Measurements from ENCODE around the gene ROBO1. TPM values are rescaled to one million over a fixed set of nuclear protein-coding genes. Genes with fewer than 3 reads are reported as not detected.

Gene ROBO1
- total RNA-seq, 2 experiments from 2014 or later = 3.0 to 3.1 TPM

DNA sequence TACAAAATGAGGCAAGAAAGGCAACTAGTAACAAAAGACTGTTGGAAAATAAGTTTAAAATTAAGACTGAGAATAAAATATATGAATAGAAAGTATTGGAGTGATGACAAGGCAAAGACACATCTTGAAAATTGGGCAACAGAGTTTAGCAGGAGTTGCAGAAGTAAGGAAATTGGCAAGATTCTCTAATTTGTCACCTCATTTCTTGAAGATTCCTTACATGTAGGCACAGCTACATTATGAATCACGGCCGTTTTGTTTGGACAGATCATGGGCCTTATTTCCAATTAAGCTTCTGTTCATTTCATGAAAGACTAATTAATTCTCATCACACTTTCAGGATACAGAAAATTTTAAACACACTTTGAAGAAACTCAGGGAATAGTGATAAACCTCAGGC lies 170.1 kb downstream of the ROBO1 start:
- H3K27ac Mint-ChIP-seq = no peak overlapping the region
- H3K4me3 Mint-ChIP-seq = no peak overlapping the region
- POLR2A ChIA-PET = no interaction called here
- CTCF ChIA-PET = no interaction called here
- no peaks in the 10 kb centered on the region for H3K36me3 Mint-ChIP-seq (ENCODE audit: low read depth)
- H3K4me1 Mint-ChIP-seq (ENCODE audit: low read depth) = no peaks in the 10 kb centered on the region
- no peaks in the 10 kb centered on the region for H3K27me3 Mint-ChIP-seq (ENCODE audit: low read depth)
- H3K9me3 Mint-ChIP-seq (ENCODE audit: insufficient read depth) = peaks cover 9% of the 10 kb centered on the region
- ATAC-seq (no peak), DNase-seq (no peak)

DNA sequence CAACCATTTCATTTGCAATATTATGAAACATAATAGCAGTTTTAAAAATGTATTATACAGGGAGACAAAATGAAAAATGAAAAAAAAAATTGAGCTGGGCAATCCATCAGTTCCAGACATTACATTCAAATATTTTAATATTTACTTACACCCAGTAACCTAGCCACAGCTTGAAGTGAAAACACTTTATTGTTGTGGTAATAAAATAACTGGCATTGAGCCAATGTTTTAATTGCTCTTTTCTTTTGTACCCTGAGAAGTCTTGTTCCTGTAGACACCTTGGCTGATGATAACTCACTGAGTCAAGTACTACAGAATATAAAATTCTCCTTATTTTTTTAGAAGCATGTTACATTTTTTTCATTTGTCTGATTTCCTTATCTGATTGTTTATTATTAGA lies 180.6 kb downstream of the ROBO1 start:
- H3K4me3 Mint-ChIP-seq = no peak overlapping the region
- ATAC-seq = no peak
- no peak for DNase-seq
- H3K27ac Mint-ChIP-seq = no peak overlapping the region
- no peaks in the 10 kb centered on the region for H3K27me3 Mint-ChIP-seq (ENCODE audit: low read depth)
- ChIA-PET POLR2A (no interaction called here), CTCF (no interaction called here)
- no peaks in the 10 kb centered on the region for H3K36me3 Mint-ChIP-seq (ENCODE audit: low read depth)
- no peaks in the 10 kb centered on the region for H3K4me1 Mint-ChIP-seq (ENCODE audit: low read depth)
- H3K9me3 Mint-ChIP-seq (ENCODE audit: insufficient read depth) = peaks cover 3% of the 10 kb centered on the region

DNA sequence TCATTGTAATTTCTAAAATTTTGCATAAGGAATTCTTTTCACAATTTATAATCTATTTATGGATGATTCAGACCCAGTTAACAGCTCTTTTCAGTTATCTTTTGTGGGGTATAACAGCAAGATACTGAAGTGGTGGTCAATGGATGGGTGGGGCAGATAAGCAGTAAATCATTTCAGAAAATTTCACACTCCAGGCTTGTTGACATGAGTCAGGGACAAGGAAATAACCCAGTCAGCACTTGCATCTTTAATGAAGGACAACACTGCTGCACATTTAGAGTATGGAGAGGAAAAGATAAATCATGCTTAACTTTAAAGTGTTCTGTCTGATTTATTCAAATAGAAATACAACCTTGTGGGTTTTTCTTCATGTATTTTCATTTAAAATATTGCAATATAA lies 181.6 kb downstream of the ROBO1 start:
- ChIA-PET CTCF (no interaction called here), POLR2A (no interaction called here)
- Mint-ChIP-seq H3K4me1 (ENCODE audit: low read depth) (no peaks in the 10 kb centered on the region), H3K27me3 (ENCODE audit: low read depth) (no peaks in the 10 kb centered on the region), H3K27ac (no peak overlapping the region), H3K4me3 (no peak overlapping the region), H3K36me3 (ENCODE audit: low read depth) (no peaks in the 10 kb centered on the region), H3K9me3 (ENCODE audit: insufficient read depth) (peaks cover 3% of the 10 kb centered on the region)
- ATAC-seq = no peak
- DNase-seq = no peak

DNA sequence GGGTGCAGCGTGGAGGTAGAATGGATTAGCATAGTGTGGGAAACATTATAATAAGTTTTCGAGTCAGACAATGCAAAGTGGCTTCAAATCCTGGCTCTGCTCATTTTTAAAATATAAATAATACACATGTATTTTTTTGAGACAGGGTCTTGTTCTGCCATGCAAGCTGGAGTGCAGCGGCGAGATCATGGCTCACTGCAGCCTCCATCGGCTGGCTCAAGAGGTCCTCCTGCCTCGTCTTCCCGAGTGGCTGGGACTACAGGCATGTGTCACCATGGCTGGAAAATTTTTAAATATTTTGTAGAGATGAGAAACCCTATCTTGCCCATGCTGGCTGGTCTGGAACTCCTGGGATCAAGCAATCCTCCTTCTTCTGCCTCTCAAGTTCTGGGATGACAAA lies 194.9 kb downstream of the ROBO1 start:
- ChIA-PET POLR2A (no interaction called here), CTCF (no interaction called here)
- no peaks in the 10 kb centered on the region for H3K9me3 Mint-ChIP-seq (ENCODE audit: insufficient read depth)
- no peak overlapping the region for H3K27ac Mint-ChIP-seq
- DNase-seq (no peak), ATAC-seq (no peak)
- H3K36me3 Mint-ChIP-seq (ENCODE audit: low read depth) = no peaks in the 10 kb centered on the region
- no peaks in the 10 kb centered on the region for H3K27me3 Mint-ChIP-seq (ENCODE audit: low read depth)
- no peaks in the 10 kb centered on the region for H3K4me1 Mint-ChIP-seq (ENCODE audit: low read depth)
- no peak overlapping the region for H3K4me3 Mint-ChIP-seq

DNA sequence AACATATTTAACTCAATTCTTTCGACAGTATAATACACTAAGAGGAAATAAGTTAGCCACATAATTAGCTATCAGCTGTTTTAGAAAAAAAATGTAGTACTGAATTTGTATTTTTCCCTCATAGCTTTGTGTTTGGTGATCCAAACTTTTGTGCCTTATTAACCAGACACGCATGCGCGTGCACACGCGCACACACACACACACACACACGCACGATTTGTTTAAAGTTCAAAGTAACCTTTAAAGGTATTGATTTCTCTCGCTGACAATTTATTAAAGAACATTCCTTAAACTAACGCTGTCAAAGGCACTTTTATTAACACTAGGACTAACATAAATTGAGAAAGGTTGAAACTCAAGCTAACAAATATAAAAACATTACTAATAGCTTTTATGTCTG lies 198.9 kb downstream of the ROBO1 start:
- H3K4me1 Mint-ChIP-seq (ENCODE audit: low read depth) = no peaks in the 10 kb centered on the region
- POLR2A ChIA-PET = no interaction called here
- CTCF ChIA-PET = no interaction called here

DNA sequence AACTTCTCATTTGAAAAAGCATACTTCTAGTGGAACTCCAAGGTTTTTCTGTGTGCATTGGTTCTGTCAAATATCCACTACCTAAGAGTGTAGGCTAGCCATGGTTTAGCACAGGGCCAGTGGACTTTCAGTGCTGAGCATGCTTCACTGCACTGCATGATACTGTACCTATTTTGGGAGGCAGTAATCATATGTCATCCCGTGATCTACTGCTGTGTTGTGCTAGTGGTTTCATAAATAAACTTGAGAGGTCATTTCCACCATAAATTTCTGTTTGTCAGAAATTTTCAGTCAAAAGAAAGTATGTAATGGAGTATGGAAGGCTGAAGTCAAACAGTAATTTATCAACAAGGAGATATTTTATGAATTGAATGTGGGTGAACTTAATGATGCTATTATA lies 203.6 kb downstream of the ROBO1 start:
- H3K36me3 Mint-ChIP-seq (ENCODE audit: low read depth) = no peaks in the 10 kb centered on the region
- no peaks in the 10 kb centered on the region for H3K4me1 Mint-ChIP-seq (ENCODE audit: low read depth)
- POLR2A ChIA-PET = no interaction called here
- no peak overlapping the region for H3K4me3 Mint-ChIP-seq
- H3K27me3 Mint-ChIP-seq (ENCODE audit: low read depth) = no peaks in the 10 kb centered on the region
- ATAC-seq = no peak
- CTCF ChIA-PET = no interaction called here
- H3K9me3 Mint-ChIP-seq (ENCODE audit: insufficient read depth) = peaks cover 15% of the 10 kb centered on the region
- H3K27ac Mint-ChIP-seq = no peak overlapping the region
- DNase-seq = no peak

More for the DNA sequence above, 198.9 kb downstream of the ROBO1 start:
- ATAC-seq = no peak
- no peak overlapping the region for H3K4me3 Mint-ChIP-seq
- no peak for DNase-seq
- no peak overlapping the region for H3K27ac Mint-ChIP-seq
- H3K27me3 Mint-ChIP-seq (ENCODE audit: low read depth) = no peaks in the 10 kb centered on the region
- peaks cover 8% of the 10 kb centered on the region for H3K9me3 Mint-ChIP-seq (ENCODE audit: insufficient read depth)
- no peaks in the 10 kb centered on the region for H3K36me3 Mint-ChIP-seq (ENCODE audit: low read depth)

DNA sequence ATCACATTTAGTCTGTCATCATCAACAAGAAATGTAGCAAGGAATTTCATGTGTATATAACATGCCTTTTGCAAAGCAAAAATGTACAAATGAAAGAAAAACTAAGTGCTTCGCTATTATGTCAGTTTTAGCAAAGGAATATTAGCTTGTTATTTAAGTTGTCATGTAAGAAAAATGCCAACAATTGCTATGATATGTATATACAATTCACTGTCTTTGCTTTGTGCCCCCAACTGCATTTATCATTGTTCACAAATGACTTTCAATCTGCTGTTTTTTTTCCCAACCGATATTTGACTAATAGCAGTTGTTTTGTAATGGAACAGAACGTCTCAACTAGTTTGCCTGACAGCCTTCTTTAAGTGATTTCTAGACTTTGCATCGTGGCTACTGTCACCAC lies 207.1 kb downstream of the ROBO1 start:
- DNase-seq (no peak), ATAC-seq (no peak)
- CTCF ChIA-PET = no interaction called here
- H3K4me1 Mint-ChIP-seq (ENCODE audit: low read depth) = no peaks in the 10 kb centered on the region
- H3K36me3 Mint-ChIP-seq (ENCODE audit: low read depth) = no peaks in the 10 kb centered on the region
- no peaks in the 10 kb centered on the region for H3K27me3 Mint-ChIP-seq (ENCODE audit: low read depth)
- POLR2A ChIA-PET = no interaction called here
- H3K27ac Mint-ChIP-seq = no peak overlapping the region
- no peak overlapping the region for H3K4me3 Mint-ChIP-seq
- H3K9me3 Mint-ChIP-seq (ENCODE audit: insufficient read depth) = peaks cover 7% of the 10 kb centered on the region

DNA sequence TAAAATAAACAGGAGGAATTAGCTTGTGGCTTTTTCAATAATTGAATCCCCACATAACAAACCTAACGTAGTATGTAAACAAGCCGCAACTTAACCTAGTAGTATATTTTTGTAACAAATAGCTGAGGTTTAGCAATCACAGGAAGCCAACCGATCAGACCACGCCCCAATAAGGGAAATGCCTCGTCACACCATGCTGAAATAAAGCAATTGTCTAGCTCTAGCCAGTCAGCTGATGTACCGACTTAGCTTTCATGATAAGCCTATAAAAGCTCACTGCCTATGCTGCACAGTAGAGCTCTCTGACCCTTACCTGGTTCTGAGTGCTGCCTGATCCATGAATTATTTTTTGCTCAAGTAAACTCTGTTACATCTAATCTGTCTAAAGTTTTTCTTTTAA lies 208.9 kb downstream of the ROBO1 start:
- ChIA-PET CTCF (no interaction called here), POLR2A (no interaction called here)
- H3K4me3 Mint-ChIP-seq = no peak overlapping the region
- ATAC-seq (no peak), DNase-seq (no peak)
- no peak overlapping the region for H3K27ac Mint-ChIP-seq
- H3K9me3 Mint-ChIP-seq (ENCODE audit: insufficient read depth) = peaks cover 7% of the 10 kb centered on the region
- no peaks in the 10 kb centered on the region for H3K36me3 Mint-ChIP-seq (ENCODE audit: low read depth)
- no peaks in the 10 kb centered on the region for H3K4me1 Mint-ChIP-seq (ENCODE audit: low read depth)
- H3K27me3 Mint-ChIP-seq (ENCODE audit: low read depth) = no peaks in the 10 kb centered on the region

DNA sequence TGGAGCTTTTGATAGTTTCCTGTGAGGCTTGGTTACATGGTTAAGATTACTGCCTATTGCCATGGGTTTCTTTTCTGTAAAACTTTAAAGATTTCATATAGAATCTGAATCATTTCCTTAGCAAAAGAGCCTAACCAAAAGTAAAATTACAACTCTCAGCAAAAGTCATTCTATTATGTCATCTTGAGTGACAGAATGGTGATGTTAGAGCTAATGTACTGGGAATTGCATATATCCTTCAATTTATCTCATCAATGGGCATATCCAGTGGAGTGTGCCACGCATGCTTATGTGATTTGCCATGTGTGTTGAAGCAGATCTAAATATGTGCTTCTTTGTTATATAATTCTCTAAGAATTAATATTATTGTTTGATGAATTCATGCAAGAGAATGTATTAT lies 212.1 kb downstream of the ROBO1 start:
- Mint-ChIP-seq H3K27ac (no peak overlapping the region), H3K9me3 (ENCODE audit: insufficient read depth) (peaks cover 4% of the 10 kb centered on the region), H3K4me3 (no peak overlapping the region), H3K4me1 (ENCODE audit: low read depth) (no peaks in the 10 kb centered on the region), H3K36me3 (ENCODE audit: low read depth) (no peaks in the 10 kb centered on the region), H3K27me3 (ENCODE audit: low read depth) (no peaks in the 10 kb centered on the region)
- POLR2A ChIA-PET = no interaction called here
- DNase-seq = no peak
- CTCF ChIA-PET = no interaction called here
- no peak for ATAC-seq

DNA sequence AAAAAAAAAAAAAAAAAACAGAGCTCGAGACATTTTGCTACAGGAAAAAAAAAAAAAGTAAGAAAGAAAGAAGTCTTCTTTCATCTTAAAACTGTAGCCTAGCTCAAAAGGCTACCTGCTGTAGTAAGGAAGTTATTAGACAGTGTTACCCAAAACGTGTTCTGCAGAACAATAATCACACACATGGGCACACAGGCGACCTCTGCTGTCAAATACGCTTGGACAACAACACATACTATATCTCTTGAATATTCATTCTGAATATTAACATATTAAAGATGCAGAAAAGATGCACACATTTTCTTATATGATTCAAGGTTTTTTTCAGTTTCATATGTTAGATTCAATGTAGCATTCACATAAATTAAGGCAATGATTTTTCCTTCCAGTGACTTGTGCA lies 215.8 kb downstream of the ROBO1 start:
- no peaks in the 10 kb centered on the region for H3K4me1 Mint-ChIP-seq (ENCODE audit: low read depth)
- H3K4me3 Mint-ChIP-seq = no peak overlapping the region
- ChIA-PET POLR2A (no interaction called here), CTCF (no interaction called here)
- H3K9me3 Mint-ChIP-seq (ENCODE audit: insufficient read depth) = peaks cover 3% of the 10 kb centered on the region
- no peak overlapping the region for H3K27ac Mint-ChIP-seq
- ATAC-seq (no peak), DNase-seq (no peak)
- H3K27me3 Mint-ChIP-seq (ENCODE audit: low read depth) = no peaks in the 10 kb centered on the region
- H3K36me3 Mint-ChIP-seq (ENCODE audit: low read depth) = no peaks in the 10 kb centered on the region

DNA sequence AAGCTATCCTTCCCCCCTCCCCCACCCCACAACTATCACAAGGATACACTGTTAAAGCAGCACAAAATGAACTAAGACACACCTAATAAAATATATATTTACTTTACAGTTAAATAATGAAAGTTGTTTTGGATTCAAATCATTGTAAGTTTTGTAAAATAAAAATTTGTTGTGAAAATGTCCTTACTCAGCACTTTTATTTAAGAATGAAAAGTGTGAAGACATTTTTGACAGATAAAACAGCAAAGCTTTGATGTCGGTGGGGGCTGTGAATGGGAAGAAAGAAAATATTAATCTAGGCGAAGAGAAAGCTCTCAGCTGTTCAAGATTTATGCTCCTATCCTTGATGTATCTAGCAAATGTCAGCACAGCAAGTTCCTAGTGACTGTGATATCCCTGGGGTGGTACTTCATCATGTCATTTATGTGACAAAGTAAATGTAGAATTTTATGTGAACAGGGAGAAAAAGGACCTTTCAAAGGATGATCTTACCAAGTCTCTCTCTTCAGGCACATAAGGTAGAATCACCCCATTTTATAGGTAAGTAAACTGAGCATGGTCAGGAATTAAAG lies 216.4 kb downstream of the ROBO1 start:
- no peak overlapping the region for H3K27ac Mint-ChIP-seq
- ATAC-seq (no peak), DNase-seq (no peak)
- peaks cover 3% of the 10 kb centered on the region for H3K9me3 Mint-ChIP-seq (ENCODE audit: insufficient read depth)
- no peaks in the 10 kb centered on the region for H3K27me3 Mint-ChIP-seq (ENCODE audit: low read depth)
- no peaks in the 10 kb centered on the region for H3K36me3 Mint-ChIP-seq (ENCODE audit: low read depth)
- ChIA-PET CTCF (no interaction called here), POLR2A (no interaction called here)
- no peak overlapping the region for H3K4me3 Mint-ChIP-seq
- no peaks in the 10 kb centered on the region for H3K4me1 Mint-ChIP-seq (ENCODE audit: low read depth)

DNA sequence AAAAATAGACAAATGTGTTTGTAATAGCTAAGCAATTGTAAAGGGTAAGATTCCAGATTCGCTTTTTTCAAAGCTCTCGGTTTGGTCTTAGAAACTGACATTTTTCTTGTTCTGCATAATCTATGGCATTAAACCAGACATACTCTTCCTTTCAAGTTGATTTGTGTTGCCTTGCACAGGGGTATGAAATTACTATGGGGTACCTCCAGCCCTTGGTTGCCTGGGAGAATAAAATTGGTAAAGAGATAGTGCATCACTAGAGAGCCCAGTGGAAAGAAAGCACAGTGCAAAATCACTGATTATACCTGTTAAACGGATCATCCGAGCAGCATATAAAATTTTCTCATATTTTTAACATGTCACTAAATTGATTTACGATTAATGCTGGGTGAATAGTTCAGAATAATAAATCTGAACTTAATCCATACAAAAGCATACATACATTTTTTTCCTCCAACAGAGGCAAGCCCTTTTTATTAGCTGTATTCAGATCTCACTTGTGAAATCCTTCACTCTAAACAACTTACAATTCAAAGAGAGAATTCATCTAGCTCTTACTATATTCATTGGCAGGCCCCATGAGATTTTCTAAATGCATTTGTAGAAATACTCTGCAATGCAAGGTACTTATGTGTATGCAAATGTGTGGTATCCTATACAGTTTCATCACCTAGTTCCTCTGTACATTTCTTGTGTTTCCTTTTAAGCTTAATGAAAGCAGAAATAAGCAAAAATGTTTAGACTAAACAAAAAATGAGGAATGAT lies 224.4 kb downstream of the ROBO1 start:
- no peaks in the 10 kb centered on the region for H3K36me3 Mint-ChIP-seq (ENCODE audit: low read depth)
- no peaks in the 10 kb centered on the region for H3K27me3 Mint-ChIP-seq (ENCODE audit: low read depth)
- no peaks in the 10 kb centered on the region for H3K9me3 Mint-ChIP-seq (ENCODE audit: insufficient read depth)
- ChIA-PET CTCF (no interaction called here), POLR2A (interaction anchor here (0.6 kb wide), 1 partner anchor 21 kb away, joined by 3 read pairs; no protein-coding TSS in a partner anchor)
- H3K4me3 Mint-ChIP-seq = no peak overlapping the region
- no peaks in the 10 kb centered on the region for H3K4me1 Mint-ChIP-seq (ENCODE audit: low read depth)
- no peak overlapping the region for H3K27ac Mint-ChIP-seq
- no peak for ATAC-seq
- no peak for DNase-seq

DNA sequence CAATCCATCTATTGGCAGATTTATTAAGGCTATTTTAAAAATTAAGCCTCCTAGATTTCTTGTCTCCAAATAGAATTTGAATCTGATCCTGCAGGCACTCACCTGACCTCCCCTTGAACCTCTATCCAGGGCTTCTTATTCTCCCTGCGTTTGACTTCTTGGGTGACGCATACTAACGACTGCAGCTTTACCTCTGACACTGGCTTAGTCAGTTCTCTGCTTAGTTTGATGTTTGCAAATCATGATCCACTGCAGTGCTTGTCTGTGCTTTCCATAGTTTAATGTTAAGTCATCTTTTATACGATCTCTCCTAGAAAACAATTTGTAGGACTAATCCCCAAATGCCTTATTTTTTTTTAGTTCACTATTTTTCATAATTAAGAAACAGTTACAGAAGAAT lies 233.1 kb downstream of the ROBO1 start:
- DNase-seq = no peak
- POLR2A ChIA-PET = no interaction called here
- no peak overlapping the region for H3K4me3 Mint-ChIP-seq
- no peaks in the 10 kb centered on the region for H3K4me1 Mint-ChIP-seq (ENCODE audit: low read depth)
- no peaks in the 10 kb centered on the region for H3K27me3 Mint-ChIP-seq (ENCODE audit: low read depth)
- ATAC-seq = no peak
- peaks cover 11% of the 10 kb centered on the region for H3K9me3 Mint-ChIP-seq (ENCODE audit: insufficient read depth)
- no peak overlapping the region for H3K27ac Mint-ChIP-seq
- CTCF ChIA-PET = no interaction called here
- H3K36me3 Mint-ChIP-seq (ENCODE audit: low read depth) = no peaks in the 10 kb centered on the region

All from activated CD8-positive, alpha-beta T cell treated with anti-CD3 and anti-CD28 coated beads, Interleukin-2, amount 10 ng/mL, durations not matched to agents 7 days and 5 days (primary cell).